IPS-15b (cell line): ENCODE results near the gene SMIM29.
"Not testable (repeated sequence)": the region's sequence is repeated elsewhere in the genome, so short reads cannot be mapped to it uniquely, and the experiment has no call there.

Source experiments
- H3K27me3 ChIP-seq: one replicate; pipeline ENCODE4 v1.6.1; 2013; ENCODE audit warnings: low read length; ENCODE audit not compliant: control insufficient read depth, insufficient read depth
- H3K36me3 ChIP-seq: one replicate; pipeline ENCODE4 v1.6.1; 2013; ENCODE audit warnings: low read length; ENCODE audit not compliant: control insufficient read depth, insufficient read depth
- H3K4me1 ChIP-seq: one replicate; pipeline ENCODE4 v1.6.1; 2013; ENCODE audit warnings: mild to moderate bottlenecking, low read length; ENCODE audit not compliant: control insufficient read depth, insufficient read depth
- H3K4me3 ChIP-seq: one replicate; pipeline ENCODE4 v1.5.1; 2013; ENCODE audit warnings: low read depth, low read length
- H3K9ac ChIP-seq: one replicate; pipeline ENCODE4 v1.6.1; 2013; ENCODE audit warnings: low read depth, mild to moderate bottlenecking, low read length
- H3K9me3 ChIP-seq: one replicate; pipeline ENCODE4 v1.6.1; 2013; ENCODE audit warnings: mild to moderate bottlenecking, low read length; ENCODE audit not compliant: control insufficient read depth, insufficient read depth

SMIM29 gene

DNA sequence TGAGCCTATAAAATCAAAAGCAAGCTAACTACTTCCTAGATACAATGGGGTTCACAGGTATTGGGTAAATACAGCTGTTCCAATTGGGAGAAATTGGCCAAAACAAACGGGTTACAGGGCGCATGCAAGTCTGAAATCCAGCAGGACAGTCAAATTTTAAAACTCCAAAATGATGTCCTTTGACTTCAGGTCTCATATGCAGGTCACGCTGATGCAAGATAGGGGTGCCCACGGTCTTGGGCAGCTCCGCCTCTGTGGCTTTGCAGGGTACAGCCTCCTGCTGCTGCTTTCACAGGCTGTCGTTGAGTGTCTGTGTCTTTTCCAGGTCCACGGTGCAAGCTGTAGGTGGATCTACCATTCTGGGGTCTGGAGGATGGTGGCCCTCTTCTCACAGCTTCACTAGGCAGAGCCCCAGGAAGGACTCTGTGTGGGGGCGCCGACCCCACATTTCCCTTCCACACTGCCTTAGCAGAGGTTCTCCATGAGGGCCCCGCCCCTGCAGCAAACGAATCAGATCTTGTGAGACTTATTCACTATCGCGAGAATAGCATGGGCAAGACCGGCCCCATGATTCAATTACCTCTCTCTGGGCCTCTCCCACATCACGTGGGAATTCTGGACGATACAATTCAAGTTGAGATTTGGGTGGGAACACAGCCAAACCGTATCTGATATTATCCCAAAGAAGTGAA lies 11.9 kb upstream of the SMIM29 start:
- H3K27me3 ChIP-seq: no peaks in the 10 kb centered on the region
- H3K4me1 ChIP-seq: no peaks in the 10 kb centered on the region
- H3K4me3 ChIP-seq: no peak overlapping the region
- H3K9ac ChIP-seq: no peak overlapping the region
- H3K9me3 ChIP-seq: no peaks in the 10 kb centered on the region
- H3K36me3 ChIP-seq: no peaks in the 10 kb centered on the region

DNA sequence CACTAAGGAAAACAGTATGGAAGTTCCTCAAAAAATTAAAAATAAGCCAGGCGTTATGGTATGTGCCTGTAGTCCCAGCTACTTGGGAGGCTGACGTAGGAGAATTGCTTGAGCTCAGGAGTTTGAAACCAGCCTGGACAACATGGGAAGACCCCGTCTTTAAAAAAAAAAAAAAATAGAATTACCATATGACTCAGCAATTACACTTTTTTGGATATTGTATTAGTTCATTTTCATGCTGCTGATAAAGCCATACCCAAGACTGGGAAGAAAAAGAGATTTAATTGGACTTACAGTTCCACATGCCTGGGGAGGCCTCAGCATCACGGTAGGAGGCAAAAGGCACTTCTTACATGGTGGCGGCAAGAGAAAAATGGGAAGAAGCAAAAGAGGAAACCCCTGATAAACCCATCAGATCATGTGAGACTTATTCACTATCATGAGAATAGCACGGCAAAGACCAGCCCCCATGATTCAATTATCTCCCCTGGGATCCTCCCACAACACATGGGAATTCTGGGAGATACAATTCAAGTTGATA lies 10.8 kb upstream of the SMIM29 start:
- H3K9ac ChIP-seq: no peak overlapping the region
- H3K4me3 ChIP-seq: no peak overlapping the region
- H3K4me1 ChIP-seq: no peaks in the 10 kb centered on the region
- H3K9me3 ChIP-seq: no peaks in the 10 kb centered on the region
- no peaks in the 10 kb centered on the region for H3K27me3 ChIP-seq
- no peaks in the 10 kb centered on the region for H3K36me3 ChIP-seq

DNA sequence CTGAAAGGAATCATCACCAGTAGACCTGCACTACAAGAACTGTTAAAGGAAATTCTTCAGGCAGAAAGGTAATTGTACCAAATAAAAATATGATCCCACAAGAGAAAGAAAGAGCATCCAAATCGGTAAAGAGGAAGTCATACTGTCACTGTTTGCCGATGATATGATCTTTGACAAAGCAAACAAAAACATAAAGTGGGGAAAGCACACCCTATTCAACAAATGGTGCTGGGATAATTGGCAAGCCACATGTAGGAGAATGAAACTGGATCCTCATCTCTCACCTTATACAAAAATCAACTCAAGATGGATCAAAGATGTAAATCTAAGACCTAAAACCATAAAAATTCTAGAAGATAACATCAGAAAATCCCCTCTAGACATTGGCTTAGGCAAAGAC lies 3.6 kb upstream of the SMIM29 start:
- not testable (repeated sequence) for H3K4me3 ChIP-seq, H3K4me1 ChIP-seq, H3K36me3 ChIP-seq, H3K27me3 ChIP-seq, H3K9ac ChIP-seq, H3K9me3 ChIP-seq

DNA sequence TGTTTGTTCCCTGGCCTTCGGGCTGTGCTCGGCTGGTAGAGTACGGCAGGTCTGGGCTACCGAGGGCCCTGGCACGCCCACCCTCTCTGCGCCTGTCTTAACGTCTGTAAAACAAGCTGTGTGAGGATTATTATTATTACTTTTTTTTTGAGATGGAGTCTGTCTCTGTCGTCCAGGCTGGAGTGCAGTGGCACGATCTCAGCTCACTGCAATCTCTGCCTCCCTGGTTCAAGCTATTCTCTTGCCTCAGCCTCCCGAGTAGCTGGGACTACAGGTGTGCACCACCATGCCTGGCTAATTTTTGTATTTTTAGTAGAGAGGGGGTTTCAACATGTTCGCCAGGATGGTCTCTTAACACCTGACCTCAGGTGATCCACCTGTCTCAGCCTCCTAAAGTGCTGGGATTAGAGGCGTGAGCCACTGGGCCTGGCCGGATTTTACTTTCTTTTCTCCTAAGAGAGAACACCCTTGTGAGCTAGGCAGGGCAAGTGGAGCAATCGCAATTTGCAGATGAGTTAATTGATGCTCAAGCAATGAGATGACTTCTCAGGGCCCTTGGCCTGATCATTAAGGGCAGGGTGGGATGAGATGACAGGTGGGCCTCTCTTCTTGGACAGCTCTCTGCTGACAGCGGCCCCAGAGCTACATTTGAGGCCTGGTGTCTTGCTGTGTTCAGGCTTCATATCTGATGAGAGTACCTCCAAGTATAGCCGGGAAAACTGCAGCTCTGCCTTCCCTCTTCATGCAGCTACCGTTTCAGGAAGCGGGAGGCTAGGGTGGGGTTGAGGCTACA lies 859 bp upstream of the SMIM29 start:
- Histone ChIP-seq H3K36me3 (peaks cover 5% of the 10 kb centered on the region), H3K4me3 (peak overlapping the region; percentile 80), H3K4me1 (no peaks in the 10 kb centered on the region), H3K9ac (peak overlapping the region; percentile 73), H3K9me3 (no peaks in the 10 kb centered on the region), H3K27me3 (no peaks in the 10 kb centered on the region)

DNA sequence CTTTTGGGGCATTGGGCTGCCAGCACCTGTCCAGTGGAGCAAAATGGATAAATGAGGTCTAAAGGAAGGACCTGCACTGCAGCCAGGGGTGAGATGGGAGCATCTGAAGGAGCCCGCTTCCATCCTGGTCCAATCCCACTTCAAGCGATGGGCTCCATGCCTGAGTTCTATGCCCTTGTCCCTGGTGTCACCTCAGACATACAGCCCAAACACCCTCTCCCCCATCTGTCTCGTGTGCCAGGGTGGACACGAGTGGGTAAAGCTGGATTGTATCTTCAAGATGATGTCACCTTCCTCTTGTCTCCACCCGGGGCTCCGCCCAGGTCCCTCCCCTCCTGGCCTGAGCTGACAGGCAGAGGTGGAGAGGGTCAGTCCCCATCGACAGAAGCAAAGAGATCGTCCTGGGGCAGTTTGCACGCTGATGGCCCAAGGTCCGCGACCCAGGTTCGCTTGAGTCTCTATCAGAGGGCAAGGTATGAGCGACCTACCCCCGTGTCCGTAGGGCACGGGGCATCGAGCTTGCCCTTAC lies 544 bp downstream of the SMIM29 start:
- Histone ChIP-seq H3K36me3 (peaks cover 18% of the 10 kb centered on the region), H3K4me3 (peak overlapping the region; percentile 83), H3K9me3 (no peaks in the 10 kb centered on the region), H3K27me3 (no peaks in the 10 kb centered on the region), H3K4me1 (peaks cover 5% of the 10 kb centered on the region), H3K9ac (no peak overlapping the region)

DNA sequence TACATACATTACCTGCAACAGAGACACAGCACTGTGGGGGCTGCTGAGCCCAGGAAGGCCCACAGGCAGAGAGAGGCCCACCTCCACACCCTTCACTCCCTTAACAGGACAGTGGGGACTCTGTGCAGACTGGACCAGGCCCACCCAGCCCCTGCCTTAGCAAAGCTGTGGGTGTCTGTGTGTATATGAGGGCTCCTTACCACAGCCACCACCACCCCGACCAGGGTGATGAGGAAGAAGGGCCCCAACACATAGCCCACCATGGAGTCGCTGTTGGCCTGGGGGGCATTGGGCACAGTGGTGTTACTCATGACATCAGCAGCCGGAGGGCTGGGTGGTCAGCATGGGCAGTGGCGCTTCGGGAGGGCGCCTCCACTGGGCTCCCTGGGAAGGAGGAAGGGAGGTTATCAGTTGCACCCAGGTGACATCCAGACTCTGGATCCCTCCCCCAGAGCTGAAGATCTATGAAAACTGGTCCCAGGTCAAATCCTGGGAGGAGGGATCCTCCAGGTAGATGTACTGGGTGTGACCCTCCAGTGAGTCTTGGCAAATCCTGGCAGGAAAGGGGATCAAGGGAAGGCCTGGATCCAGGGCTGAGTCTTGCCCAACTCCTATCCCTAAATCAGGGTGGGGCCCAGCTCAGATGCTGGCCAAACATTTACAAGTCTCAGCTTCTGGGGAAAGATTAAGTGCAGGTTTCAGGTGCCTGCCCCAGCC lies 1.2 kb downstream of the SMIM29 start:
- H3K4me3 ChIP-seq: peak overlapping the region; percentile 83

GRCh38 chr6:34246563-34247391 lies 2.0 kb downstream of the SMIM29 start:
- no peaks in the 10 kb centered on the region for H3K9me3 ChIP-seq
- H3K4me3 ChIP-seq: no peak overlapping the region
- peaks cover 10% of the 10 kb centered on the region for H3K4me1 ChIP-seq
- H3K9ac ChIP-seq: no peak overlapping the region
- no peaks in the 10 kb centered on the region for H3K27me3 ChIP-seq
- H3K36me3 ChIP-seq: peaks cover 33% of the 10 kb centered on the region

More for the DNA sequence above, 1.2 kb downstream of the SMIM29 start:
- H3K9me3 ChIP-seq: no peaks in the 10 kb centered on the region
- no peak overlapping the region for H3K9ac ChIP-seq
- peaks cover 24% of the 10 kb centered on the region for H3K36me3 ChIP-seq
- no peaks in the 10 kb centered on the region for H3K27me3 ChIP-seq
- peaks cover 6% of the 10 kb centered on the region for H3K4me1 ChIP-seq

- Histone ChIP-seq H3K9me3 (no peaks in the 10 kb centered on the region), H3K4me3 (no peak overlapping the region), H3K36me3 (peaks cover 39% of the 10 kb centered on the region), H3K4me1 (peaks cover 10% of the 10 kb centered on the region), H3K27me3 (no peaks in the 10 kb centered on the region), H3K9ac (no peak overlapping the region)
Observed at GRCh38 chr6:34246249-34246562, 2.6 kb downstream of the SMIM29 start.

- Histone ChIP-seq H3K4me1 (peaks cover 10% of the 10 kb centered on the region), H3K36me3 (peaks cover 43% of the 10 kb centered on the region)
- not testable (repeated sequence) for H3K9me3 ChIP-seq, H3K27me3 ChIP-seq, H3K9ac ChIP-seq, H3K4me3 ChIP-seq
Observed at GRCh38 chr6:34245761-34246140, 3.1 kb downstream of the SMIM29 start.

- H3K9ac ChIP-seq, H3K4me3 ChIP-seq, H3K27me3 ChIP-seq, H3K9me3 ChIP-seq: not testable (repeated sequence)
- peaks cover 10% of the 10 kb centered on the region for H3K4me1 ChIP-seq
- peaks cover 49% of the 10 kb centered on the region for H3K36me3 ChIP-seq
Observed at GRCh38 chr6:34245032-34245760, 3.6 kb downstream of the SMIM29 start.
